GM12878 (cell line): ENCODE results near the gene KCTD2.

ENCODE experiments used
- BRCA1 ChIP-seq: IDR thresholded peaks from 2 replicates; pipeline ENCODE4 v1.6.1; 2011; ENCODE audit warnings: low read depth, low read length, improper control_type of control experiment
- CTCF ChIP-seq, 3 experiments: IDR thresholded peaks in 2 of 3; conservative IDR thresholded peaks in 1 of 3; 2 replicates each; pipeline ENCODE4 v1.5.1; 2011; ENCODE audit warnings: low read depth in 3 of 3, low read length in 3 of 3, mild to moderate bottlenecking in 3 of 3, control low read depth in 2 of 3, moderate library complexity in 2 of 3, inconsistent platforms in 1 of 3, mixed read lengths in 1 of 3; ENCODE audit not compliant: control insufficient read depth in 2 of 3, insufficient read depth in 1 of 3; ENCODE audit errors: extremely low read depth in 1 of 3
- EP300 ChIP-seq, 2 experiments: fragments of 150-350 bp in 1 of 2; IDR thresholded peaks; 2 replicates each; pipeline ENCODE4 v1.6.1; 2011 to 2012; ENCODE audit warnings: low read depth in 2 of 2, low read length in 2 of 2, borderline replicate concordance in 1 of 2, improper control_type of control experiment in 1 of 2, inconsistent platforms in 1 of 2; ENCODE audit not compliant: control insufficient read depth in 1 of 2
- HDAC2 ChIP-seq: fragments of 200-600 bp; sonication (generic); IDR thresholded peaks from 2 replicates; pipeline ENCODE4 v1.6.1; 2017
- LARP7 ChIP-seq: fragments of 450-650 bp; IDR thresholded peaks from 2 replicates; pipeline ENCODE4 v1.6.1; 2017; ENCODE audit warnings: mild to moderate bottlenecking
- POLR2A ChIP-seq: IDR thresholded peaks from 2 replicates; pipeline ENCODE4 v1.6.1; 2011; ENCODE audit warnings: low read depth, mild to moderate bottlenecking, low read length
- SIN3A ChIP-seq: IDR thresholded peaks from 2 replicates; pipeline ENCODE4 v1.6.1; 2012; ENCODE audit warnings: low read depth, low read length, improper control_type of control experiment
- SMC3 ChIP-seq: IDR thresholded peaks from 2 replicates; pipeline ENCODE4 v1.6.1; 2011; ENCODE audit warnings: low read length, improper control_type of control experiment, borderline replicate concordance
- SP1 ChIP-seq: IDR thresholded peaks from one replicate; pipeline ENCODE4 v1.6.1; 2011; ENCODE audit warnings: low read depth, low read length
- TCF3 ChIP-seq: IDR thresholded peaks from 2 replicates; pipeline ENCODE4 v1.6.1; 2012; ENCODE audit warnings: low read depth, mild to moderate bottlenecking, low read length, borderline replicate concordance; ENCODE audit not compliant: insufficient read depth
- YY1 ChIP-seq: IDR thresholded peaks from 2 replicates; pipeline ENCODE4 v1.6.1; 2011; ENCODE audit warnings: low read depth, mild to moderate bottlenecking, low read length
- ZBTB33 ChIP-seq: fragments of 450-650 bp; IDR thresholded peaks from 2 replicates; pipeline ENCODE4 v1.6.1; 2017; ENCODE audit warnings: mild to moderate bottlenecking
- TF ChIP-seq, protein P1 (sequence below): IDR thresholded peaks from 2 replicates; pipeline ENCODE4 v1.6.1; 2012; ENCODE audit warnings: low read depth, low read length, improper control_type of control experiment

DNA sequence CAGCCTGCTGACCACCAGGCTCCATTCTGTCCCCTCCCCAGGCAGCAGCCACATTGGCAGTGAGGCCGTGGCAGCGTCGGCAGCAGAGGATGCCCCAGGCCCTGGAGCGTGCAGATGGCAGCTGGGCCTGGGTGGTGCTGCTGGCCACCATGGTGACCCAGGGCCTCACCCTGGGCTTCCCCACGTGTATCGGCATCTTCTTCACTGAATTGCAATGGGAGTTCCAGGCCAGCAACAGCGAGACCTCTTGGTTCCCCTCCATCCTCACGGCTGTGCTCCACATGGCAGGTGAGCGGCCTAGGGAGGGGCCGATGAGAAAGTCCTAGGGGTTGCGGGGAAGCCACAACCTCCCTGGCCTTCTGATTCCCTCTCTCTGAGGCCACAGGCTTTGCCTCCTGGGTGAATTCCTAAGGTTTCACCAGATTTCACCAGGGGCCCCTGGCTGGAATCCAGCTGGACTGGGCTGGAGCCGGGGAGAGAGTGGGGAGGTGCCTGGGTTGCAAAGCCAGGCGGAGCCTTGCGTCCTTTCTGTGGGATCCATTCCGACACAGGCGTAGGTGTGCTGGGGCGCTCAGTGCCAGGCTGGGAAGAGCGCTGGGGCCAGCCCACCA is 46.6 kb downstream of the KCTD2 start:
- TF ChIP-seq ZBTB33 (no peak), CTCF (IDR thresholded peaks at IDR 0.05 in 2 of 3, conservative IDR thresholded peaks at IDR 0.05 in 1 of 3; ENCODE audit: control insufficient read depth in 2 of 3, extremely low read depth in 1 of 3, insufficient read depth in 1 of 3, low read depth in 3 of 3, low read length in 3 of 3) (no peak), SMC3 (no peak), SIN3A (no peak), POLR2A (no peak), YY1 (no peak), HDAC2 (no peak), LARP7 (no peak), TCF3 (no peak), BRCA1 (no peak), EP300 (IDR thresholded peaks at IDR 0.05; ENCODE audit: borderline replicate concordance in 1 of 2, control insufficient read depth in 1 of 2, low read depth in 2 of 2, low read length in 2 of 2) (no peak), SP1 (no peak)
- TF ChIP-seq, protein P1, sequence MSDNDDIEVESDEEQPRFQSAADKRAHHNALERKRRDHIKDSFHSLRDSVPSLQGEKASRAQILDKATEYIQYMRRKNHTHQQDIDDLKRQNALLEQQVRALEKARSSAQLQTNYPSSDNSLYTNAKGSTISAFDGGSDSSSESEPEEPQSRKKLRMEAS, result no peak
